HG02938 (cell line): ENCODE results near the gene BLM.
"Not testable (repeated sequence)": the region's sequence is repeated elsewhere in the genome, so short reads cannot be mapped to it uniquely, and the experiment has no call there.

Experiments
- ATAC-seq: cut with Tn5 transposase; IDR thresholded peaks from one replicate; pipeline ENCODE4 v1.9.1; 2021; ENCODE audit warnings: mild to moderate bottlenecking, moderate library complexity; ENCODE audit not compliant: unreplicated experiment

The BLM gene

DNA sequence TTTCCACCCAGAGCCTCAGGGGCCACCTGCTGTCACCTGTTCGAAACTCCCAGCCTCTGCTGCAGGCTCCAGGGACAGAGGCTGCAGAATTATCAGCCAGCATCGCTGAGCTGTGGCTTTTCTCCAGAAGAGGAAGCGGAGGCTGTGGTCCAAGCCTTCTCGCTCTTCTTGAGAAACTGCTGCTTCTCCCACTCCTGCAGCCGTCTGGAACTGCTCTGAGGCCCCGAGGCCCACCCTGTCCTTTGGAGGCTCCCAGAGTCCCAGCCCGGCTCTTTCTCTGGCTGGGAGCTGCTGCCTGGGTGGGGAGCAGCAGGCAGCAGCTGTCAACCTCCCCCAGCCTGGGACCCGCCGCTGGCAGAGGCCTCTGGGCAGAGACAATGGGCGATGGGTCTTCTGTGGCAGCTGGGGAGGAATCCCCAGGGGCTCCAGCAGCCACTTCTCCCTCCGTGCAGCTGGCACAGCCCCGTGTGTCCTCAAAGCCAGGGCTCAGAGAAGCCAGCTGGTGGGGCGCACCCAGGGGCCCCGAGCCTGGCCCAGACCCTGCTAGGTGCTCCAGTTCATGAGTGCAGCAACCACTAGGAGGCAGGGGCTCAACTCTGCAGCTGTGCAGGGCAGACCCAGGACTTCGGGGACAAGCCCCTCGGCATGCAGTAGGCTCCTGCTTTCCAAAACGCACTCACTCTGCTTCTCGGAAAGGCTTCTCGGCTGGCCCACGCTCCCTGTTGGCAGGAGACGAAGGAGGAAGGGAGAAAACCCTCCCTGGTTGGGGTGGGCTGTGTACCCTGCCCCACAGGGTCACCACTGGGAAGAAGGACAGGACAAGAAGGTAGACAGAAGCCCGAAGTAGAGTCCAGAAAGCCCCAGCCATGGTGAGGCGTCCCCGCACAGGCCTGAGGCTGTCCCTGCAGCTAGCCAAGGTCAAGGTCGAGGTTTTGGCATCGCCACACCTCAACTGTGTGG lies 101.4 kb downstream of the BLM start:
- no peak for ATAC-seq

DNA sequence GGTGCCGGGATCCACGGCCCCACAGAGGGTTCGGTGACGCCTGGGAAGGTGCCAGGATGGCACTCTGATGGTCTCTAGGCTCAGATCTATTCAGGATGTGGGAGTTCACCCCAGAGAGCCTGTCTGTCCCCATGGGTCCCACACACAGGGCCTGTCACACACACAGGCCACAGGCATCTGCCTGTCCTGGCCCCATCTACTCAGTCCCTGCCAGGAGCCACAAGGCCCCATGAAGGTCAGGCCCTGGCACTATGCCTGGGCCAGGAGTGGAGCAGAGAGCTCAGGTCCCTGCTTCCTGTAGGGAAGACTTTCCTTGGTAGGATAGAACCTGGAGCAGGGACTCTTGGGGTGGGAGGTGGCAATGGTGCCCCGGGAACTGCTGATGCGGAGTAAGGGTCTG lies 102.2 kb downstream of the BLM start:
- ATAC-seq = no peak

DNA sequence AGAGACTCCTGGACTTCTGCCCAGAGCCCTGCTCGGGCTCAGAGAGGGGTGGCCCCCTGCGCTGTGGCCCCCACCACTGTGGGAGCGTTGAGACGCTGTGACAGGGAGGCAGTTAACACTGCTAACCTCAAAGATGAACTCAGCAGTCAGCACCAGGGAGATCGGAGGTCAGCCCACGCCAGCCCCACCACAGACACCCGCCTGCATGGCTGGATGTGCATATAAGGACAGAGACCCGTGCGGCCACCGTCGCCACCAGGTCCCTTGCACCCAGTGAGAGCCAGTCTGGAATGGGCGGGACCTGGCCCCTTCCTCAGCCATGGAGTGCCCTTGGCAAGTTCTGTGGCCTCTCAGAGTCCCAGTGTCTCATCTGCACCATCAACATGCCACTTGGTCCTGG lies 102.7 kb downstream of the BLM start:
- no peak for ATAC-seq

DNA sequence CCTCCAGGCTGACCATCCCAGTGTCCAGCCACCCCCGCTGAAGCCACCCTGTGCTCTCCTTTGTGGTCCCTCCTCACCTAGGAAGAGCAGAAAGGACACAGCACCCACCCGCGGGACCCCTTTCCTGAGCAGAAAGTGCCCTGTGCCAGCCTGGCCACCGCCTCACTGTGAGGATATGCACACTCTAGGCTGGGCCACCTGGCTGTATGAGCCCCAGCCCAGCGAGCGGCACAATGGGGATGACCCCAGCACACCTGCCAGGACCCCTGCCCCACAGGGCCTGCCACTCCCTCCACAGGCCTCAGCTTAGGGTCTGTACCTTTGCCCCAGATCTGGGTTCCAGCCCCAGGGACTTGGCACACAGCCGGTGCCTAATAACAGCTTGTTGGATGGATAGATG lies 103.3 kb downstream of the BLM start:
- ATAC-seq = no peak

DNA sequence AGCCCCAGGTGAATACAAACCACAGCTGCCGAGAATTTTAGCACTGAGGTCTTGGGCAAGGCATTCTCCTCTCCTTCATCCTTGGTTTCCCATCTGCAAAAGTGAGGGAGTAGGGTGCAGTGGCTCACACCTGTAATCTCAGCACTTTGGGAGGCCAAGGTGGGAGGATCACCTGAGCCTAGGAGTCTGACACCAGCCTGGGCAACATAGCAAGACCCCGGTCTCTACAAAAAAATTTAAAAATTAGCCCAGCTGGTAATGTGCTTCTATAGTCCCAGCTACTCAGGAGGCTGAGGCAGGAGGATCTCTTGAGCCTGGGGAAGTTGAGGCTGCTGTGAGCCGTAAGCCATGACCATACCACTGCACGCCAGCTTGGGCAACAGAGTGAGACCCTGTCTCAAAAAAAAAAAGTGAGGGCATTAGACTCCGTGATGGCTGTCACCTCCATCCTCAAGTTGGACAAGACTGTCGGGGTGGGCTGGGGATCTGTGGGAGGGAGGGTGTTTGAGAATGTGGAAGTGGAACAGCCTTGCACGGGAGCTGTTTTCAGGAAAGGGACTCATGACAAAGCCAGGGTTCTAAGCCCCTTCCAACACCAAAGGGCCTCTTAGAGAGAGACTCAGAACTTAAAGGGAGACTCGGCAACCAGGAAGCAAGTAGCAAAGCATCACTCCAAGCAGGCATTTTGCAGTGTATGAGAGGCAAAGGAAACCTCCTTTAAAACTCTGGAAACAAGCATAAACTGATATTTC lies 105.2 kb downstream of the BLM start:
- no peak for ATAC-seq

DNA sequence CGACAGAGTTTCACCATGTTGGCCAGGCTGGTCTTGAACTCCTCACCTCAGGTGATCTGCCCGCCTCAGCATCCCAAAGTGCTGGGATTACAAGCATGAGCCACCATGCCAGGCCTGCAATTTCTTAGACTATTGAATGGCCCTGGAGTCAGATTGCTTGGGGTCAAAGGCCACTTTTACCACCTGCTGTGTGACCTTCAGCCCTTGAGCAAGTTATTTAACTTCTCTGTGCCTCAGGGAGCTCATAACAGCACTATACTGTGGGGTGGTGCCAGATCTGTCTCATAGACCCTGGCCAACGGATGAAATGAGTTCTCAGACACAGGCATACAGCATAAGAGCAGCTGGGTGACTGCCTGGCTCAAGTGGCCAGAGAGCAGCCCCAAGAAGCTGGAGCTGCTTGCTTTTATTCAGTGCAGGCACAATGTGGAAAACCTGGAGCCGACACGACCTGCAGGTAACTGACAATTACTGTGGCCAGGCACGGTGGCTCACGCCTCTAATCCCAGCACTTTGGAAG lies 106.4 kb downstream of the BLM start:
- ATAC-seq = no peak

DNA sequence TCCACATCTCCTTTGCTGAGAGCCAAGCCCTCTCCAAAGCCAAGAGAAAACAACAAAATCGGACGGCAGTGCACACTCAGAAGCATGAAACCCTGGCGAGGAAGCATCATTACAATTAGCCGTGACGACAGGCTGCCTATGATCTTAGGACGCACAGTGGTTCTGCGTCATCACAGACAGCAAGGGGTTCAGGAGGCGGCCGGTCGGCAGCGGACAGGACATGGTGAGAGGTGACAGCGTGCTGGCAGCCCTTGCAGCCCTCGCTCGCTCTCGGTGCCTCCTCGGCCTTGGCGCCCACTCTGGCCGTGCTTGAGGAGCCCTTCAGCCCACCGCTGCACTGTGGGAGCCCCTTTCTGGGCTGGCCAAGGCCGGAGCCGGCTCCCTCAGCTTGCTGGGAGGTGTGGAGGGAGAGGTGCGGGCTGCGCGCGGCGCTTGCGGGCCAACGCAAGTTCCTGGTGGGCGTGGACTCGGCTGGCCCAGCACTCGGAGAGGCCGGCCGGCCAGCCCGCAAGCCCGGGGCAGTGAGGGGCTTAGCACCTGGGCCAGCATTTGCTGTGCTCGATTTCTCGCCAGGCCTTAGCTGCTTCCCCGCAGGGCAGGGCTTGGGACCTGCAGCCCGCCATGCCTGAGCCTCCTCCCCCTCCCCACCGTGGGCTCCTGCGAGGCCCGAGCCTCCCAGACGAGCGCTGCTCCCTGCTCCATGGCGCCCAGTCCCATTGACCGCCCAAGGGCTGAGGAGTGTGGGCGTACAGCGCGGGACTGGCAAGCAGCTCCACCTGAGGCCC lies 108.2 kb downstream of the BLM start:
- not testable (repeated sequence) for ATAC-seq

DNA sequence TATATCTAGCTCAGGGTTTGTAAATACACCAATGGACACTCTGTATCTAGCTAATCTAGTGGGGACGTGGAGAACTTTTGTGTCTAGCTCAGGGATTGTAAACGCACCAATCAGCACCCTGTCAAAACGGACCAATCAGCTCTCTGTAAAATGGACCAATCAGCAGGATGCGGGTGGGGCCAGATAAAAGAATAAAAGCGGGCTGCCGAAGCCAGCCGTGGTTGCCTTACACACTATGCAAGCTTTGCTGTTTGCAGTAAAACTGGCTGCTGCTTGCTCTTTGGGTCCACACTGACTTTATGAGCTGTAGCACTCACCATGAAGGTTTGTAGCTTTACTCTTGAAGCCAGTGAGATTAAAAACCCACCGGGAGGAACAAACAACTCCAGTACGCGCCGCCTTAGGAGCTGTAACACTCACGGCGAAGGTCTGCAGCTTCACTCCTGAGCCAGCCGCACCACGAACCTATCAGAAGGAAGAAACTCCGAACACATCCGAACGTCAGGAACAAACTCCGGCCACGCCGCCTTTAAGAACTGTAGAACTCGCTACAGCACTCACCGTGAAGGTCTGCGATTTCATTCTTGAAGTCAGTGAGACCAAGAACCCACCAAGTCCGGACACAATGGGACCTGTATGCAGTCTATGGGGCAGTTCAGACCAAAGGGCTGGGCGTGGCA lies 109.2 kb downstream of the BLM start:
- not testable (repeated sequence) for ATAC-seq

DNA sequence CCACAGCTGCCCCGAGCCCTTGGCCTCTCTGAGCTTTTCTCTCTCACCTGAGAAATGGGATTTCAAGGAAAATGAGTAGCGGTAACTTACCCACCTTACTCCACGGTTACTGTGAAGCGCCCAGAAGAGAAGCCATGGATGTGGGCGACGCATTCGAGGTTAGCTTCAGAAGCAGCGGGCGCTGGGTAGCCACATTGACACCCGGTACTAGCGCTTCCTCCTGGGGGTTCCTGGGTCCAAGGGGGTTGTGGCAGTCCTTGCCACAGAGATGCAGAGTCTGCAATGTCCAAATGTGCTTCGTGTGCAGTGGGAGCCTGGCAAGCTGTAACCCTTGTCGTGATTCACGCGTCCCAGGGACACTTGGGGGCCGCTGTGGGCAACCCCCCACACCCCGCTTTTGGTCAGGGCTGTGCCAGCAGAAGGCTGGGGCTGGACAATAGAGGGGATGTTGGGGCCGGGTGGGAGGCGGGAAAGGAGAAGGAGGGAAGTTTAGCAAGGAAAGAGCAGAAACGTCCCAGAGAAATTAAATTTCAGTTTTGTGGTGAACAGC lies 109.8 kb downstream of the BLM start:
- ATAC-seq = no peak

DNA sequence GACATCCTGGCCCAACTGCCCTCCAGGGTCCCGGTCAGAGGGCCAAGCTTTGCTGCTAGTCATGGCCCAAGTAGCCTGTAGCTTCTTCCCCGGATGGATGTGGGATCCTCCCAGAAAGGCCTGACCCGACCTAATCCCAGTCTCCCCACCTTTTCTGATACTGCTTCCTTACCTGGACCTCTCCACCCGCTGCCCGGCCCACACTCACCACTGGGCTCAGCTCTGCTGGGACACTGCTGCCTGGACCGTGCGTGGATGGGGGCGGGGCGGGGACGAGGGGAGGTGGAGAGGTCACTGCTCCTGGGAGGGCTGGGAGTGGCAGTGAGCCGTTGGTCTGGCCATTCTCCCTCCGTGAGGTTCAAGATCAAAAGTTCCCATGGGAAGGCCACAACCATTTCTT lies 111.0 kb downstream of the BLM start:
- ATAC-seq = no peak

DNA sequence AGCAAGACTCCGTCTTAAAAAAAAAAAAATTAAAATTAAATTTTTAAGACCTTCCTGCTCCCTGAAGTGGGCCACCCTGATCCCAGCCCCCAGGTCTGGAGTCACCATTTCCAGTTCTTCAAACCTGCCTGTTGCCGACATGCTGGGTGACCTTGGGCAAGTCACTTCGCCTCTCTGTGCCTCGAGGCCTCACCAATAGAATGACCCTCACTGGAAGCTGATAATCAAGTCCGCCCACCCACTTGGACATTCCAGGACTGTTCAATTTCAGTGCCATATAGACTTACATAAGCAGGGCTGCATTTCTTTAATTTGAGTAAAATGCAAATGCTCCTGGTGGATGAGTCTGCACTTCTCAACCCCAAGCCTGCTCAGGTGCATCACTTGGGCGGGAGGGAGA lies 112.0 kb downstream of the BLM start:
- no peak for ATAC-seq

DNA sequence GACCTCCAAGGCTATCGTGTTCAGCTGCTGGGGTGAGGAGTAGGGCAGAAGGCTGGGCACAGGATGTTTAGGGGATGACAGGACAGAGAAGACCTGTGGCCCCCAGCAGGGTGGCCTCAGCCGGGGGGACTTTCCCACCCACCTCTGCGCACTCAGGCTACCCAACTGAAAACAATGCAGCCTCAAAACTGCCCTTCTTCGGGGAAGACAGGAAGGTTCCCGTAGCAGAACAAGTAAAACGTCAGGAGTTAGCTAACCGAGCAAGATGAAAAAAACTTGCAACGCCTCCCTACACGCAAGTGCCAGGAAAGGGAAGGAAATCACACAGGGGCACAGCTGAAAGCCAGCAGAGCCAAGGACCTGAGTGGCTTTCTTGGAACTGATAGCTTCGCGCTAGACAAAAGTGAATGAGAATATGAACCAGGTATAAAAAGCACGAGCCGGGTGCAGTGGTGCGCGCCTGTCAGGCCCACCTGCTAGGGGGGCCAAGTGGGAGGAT lies 112.8 kb downstream of the BLM start:
- ATAC-seq = no peak

DNA sequence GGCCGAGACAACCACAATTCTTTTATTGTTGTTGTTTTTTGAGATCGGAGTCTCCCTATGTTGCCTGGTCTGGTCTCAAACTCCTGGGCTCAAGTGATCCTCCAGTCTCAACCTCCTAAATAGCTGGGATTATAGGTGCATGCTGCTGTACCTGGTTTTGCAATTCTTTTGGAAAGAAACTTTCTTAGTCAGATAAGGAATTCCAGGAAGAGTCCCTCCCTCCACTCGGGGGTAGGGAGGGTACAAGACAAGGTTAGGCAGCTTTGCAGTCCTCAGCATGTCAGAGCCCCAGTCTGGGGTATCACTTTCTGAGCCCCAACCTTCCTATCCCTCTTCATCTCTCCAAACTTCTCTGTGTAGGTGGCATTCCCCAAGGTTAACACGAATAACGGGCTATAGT lies 117.5 kb downstream of the BLM start:
- ATAC-seq = no peak

DNA sequence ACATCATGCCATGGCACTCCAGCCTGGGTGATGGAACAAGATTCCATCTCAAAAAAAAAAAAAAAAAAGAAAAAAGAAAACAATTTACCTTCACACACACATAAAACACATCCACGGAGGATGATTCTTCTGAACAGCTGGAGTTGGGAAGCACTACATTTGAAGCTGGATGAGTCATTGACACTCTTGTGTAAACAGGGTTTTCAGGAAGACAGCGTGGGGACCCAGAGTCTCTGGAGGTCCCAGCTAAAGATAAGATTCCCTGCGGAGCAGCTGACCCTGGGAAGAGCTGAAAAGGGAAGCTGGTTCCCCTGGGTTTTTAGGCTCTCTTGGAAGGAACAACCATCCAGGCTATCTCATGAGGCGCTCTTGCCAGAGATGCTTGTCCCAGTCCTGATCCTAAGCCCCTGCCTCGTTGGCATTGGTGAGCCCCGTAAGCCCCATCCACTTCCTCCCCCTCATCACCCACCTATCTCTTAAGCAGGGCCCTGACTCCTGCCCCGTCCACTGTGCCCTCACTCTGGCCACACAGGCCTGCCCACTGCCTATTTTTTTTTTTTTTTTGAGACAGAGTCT lies 119.2 kb downstream of the BLM start:
- no peak for ATAC-seq

DNA sequence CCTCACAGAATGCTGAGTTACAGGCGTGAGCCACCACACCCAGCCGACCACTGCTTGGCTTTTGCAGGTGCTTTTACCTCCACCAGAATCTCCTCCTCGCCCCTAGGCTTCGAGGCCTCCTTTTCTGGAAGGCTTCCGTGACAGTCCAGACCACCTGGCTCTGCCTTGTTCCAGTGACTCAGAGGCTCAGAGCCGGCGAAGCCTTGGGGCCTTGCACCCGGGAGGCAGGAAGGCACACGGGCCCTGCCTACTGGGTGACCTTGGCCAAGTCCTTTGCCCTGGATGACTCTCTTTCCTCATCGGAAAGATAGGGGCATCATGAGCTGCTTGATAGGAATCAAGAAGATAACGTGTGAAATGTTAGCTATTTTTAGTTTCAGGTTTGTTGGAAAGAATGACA lies 119.9 kb downstream of the BLM start:
- no peak for ATAC-seq

DNA sequence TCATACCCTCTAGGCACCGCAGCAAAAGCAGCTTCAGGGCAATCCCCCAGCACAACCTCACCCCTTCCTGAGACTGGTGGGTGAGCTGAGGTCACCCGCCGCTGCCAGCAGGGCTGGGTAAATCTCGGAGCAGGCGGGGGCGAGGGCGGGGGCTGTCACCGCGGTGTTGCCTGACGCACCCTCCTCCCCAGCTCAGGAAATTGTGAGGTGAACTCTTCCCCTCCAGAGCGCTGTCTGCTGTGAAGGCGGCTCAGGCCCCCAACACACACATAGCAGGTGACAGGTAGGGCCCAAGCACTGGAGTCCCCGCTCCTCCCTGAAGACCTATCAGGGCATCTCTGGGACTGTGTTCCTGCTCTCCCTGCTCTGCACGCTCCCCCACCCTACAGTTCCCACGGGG lies 121.0 kb downstream of the BLM start:
- ATAC-seq = no peak

DNA sequence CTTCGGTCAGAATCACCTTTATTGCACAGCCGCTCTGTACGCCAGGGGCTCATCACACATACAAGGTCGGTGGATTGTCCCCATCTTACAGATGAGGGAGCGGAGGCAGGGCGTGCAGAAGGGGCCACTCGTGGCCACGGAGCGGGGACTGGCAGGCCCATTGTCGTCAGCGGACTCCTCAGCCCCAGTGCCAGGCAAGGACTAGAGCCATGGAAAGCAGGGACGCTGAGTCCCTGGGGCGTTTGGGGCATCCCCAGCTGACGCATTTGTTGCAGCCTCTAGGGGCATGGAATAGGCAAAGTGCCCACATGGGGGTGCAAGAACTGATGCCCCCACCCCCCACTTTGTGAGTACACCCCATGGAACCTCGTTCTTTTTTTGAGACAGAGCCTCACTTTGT lies 121.4 kb downstream of the BLM start:
- ATAC-seq = no peak

DNA sequence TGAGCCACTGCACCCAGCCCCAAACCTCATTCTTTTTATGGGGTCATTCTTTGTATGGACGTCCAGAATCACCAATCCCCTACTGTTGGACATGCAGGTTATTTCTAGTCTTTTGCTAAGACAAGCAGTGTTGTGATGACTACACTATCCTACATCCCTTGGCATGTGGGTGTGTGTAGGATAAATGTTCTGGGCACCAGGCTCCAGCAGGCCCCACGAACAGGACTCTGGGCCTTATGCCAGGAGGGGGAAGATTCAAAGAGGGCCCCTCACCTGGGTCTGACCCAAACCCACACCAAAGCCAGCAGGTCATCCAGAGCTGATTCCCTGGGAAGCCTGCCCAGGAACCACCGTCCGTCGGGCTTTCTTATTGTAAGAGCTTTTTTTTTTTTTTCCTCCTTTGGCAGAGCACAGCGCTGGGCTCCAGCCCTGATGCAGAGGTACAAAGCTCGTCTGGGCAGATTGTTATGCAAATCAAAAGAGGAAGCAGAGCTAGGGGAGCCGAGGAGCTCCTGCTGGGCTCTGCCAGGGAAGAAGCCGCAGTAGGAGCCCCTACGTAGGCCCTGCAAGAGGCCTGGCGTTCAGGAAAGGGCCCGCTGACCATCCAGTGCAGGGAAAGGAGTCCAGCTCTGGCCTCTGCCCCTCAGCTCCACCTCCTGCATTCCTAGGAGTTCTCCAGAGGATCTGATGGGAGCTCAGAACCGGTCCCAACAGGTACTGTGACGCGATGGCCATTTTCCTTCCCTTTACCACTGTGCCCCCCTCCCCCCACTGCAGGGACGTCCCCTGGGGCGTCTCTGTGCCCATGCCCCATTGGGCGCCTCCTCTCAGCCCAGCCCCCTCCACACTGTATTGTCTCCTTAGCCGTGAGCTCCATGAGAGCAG lies 122.3 kb downstream of the BLM start:
- ATAC-seq = no peak
